G401 (cell line): ENCODE results near the gene RHBDD2. TPM values are rescaled to one million over a fixed set of nuclear protein-coding genes. Genes with fewer than 3 reads are reported as not detected.

Experiments used
- DNase-seq: peaks from one replicate; pipeline ENCODE4 v3.0.0-alpha.2; 2015; ENCODE audit warnings: low spot score
- in situ Hi-C: cut with HindIII; loops from 2 replicates; pipeline ENCODE4 v1.10.0; 2016; ENCODE audit warnings: low sequenced_read_pairs, mixed read lengths
- total RNA-seq: library from RNA; depleted of rRNA; stranded (reverse); fragments of >200 nt; shearing (Covaris generic); gene quantifications from 2 replicates; pipeline ENCODE4 v1.2.3, GENCODE V29; 2014

The RHBDD2 gene
- total RNA-seq, 1 experiment from 2014 or later = 27.0 TPM

DNA sequence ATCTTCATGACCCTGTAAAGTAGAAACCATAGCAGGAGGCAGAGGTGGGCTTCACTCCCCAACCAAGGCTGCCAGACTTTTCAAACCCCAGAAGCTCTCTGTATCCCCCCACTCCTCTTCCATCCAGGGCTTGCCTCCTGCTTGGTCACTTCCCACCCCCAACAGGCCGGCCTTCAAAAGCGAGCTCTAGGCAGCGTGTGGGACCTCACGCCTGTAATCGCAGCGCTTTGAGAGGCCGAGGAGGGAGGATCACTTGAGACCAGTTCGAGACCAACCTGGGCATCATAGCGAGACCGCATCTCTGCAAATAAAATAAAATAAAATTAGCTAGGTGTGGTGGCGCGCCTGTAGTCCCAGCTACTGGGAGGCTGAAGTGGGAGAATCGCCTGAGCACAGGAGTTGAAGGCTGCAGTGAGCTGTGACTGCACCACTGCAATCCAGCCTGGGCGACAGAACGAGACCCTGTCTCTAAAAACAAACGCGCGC is 35.4 kb downstream of the RHBDD2 start:
- in situ Hi-C loops = no loop called here
- no peak for DNase-seq

- in situ Hi-C loops = no loop called here
Measured at GRCh38 chr7:75914655-75915415, 36.0 kb downstream of the RHBDD2 start, which contains the start of gene POR. TSS of gene POR (plus strand) at chr7:75915155. CDS start at chr7:75954002, 38,847 bp downstream.

GRCh38 chr7:75915416-75916156 is 36.8 kb downstream of the RHBDD2 start:
- peak; percentile 46 for DNase-seq
- in situ Hi-C loops = no loop called here

More at GRCh38 chr7:75914655-75915415, 36.0 kb downstream of the RHBDD2 start, which contains the start of gene POR:
- DNase-seq = peak; percentile 91

DNA sequence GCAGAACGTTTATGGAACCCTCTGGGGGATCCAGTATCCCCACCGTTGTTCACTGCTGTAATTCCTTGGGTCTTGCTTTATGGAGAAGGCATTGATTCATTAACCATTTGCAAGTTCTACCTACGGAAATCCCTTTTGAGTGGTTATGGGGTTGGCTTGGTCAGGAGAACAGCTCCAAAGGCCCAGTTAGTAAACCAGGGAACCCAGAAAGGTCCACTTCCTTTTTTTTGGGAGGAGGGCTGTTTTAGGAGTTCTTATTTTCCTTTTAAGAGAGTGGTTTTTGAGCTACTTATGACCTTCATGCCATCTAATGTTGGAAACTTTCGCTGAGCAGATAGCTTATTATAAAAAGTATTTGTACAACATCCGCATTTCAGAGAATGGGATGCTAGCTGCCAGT is 37.4 kb downstream of the RHBDD2 start:
- DNase-seq = no peak
- in situ Hi-C loops = no loop called here

- in situ Hi-C loops = no loop called here
- DNase-seq = no peak
Measured at GRCh38 chr7:75916685-75917634, 38.1 kb downstream of the RHBDD2 start.

- DNase-seq = no peak
- in situ Hi-C loops = no loop called here
Measured at GRCh38 chr7:75920431-75921161, 41.8 kb downstream of the RHBDD2 start.

GRCh38 chr7:75921479-75921878 is 42.6 kb downstream of the RHBDD2 start:
- DNase-seq = no peak
- in situ Hi-C loops = no loop called here

GRCh38 chr7:75922966-75923603 is 44.3 kb downstream of the RHBDD2 start:
- in situ Hi-C loops = no loop called here
- DNase-seq = no peak

DNA sequence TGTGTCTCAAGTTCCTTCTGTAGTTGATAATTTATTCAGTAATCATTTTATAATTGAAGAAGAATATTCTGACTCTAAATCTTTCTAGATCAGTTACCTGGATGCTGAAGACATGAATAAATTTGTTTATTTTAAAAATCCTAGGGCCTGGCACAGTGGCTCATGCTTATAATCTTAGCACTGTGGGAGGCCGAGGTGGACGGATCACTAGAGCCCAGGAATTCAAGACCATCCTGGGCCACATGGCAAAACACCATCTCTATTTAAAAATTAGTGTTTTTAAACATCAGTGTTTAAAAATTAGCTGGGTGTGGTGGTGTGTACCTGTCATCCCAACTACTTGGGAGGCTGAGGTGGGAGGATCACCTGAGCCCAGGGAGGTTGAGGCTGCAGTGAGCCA is 45.4 kb downstream of the RHBDD2 start:
- in situ Hi-C loops = no loop called here
- no peak for DNase-seq

- in situ Hi-C loops = no loop called here
- no peak for DNase-seq
Measured at GRCh38 chr7:75924889-75925288, 46.1 kb downstream of the RHBDD2 start.

DNA sequence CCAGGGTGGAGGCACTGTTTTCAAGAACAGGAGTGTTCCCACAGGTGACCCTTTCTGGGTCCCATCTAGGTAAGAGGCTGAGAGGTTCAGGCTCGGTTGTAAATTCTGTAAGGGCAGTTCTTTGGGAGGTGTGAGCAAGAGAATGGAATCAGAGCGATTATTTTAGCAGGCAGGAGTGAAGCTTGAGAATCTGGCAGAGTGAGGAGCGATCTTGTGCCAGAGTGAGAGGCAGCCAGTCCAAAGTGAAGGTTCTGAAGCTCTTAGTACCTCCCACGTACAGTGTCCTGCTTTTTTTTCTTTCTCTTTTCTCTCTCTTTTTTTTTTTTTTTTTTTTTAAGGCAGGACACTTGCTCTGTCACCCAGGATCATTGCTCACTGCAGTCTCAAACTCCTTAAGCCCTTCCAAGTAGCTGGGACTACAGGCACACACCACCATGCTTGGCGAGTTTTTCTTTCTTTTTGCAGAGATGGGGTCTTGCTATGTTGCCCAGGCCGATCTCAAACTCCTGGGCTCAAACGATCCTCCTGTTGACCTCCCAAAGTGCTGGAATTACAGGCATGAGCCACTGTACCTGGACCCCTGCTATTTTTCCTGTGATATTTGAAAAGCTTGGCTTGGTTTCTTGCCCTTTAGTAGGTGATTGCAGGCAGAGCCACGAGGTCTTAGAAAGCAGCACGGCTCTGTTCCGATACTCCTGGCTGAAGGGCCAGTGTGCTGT is 47.0 kb downstream of the RHBDD2 start:
- in situ Hi-C loops = no loop called here
- peak; percentile 52 for DNase-seq

GRCh38 chr7:75928568-75928914 is 49.7 kb downstream of the RHBDD2 start:
- DNase-seq = no peak
- in situ Hi-C loops = no loop called here

DNA sequence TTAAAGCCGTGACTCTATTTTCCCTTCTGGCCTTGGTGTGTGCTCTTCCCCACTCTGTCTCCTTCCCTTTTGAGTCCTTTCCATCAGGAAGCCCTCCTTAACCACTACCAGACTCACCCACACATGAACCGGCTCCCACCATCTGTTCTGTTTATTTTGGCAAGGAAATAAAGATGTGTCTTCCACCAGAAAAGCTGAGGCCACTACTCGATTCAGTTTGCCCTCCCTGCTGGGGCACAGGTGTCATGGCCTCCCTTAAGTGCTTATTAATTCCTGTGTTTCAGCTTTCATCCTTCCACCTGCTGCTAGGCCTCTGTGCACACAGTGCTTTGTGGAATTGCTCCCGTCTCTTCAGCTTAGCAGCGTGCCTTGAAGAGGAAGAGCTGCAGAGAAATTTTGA is 52.8 kb downstream of the RHBDD2 start:
- DNase-seq = peak; percentile 95
- in situ Hi-C loops = no loop called here

DNA sequence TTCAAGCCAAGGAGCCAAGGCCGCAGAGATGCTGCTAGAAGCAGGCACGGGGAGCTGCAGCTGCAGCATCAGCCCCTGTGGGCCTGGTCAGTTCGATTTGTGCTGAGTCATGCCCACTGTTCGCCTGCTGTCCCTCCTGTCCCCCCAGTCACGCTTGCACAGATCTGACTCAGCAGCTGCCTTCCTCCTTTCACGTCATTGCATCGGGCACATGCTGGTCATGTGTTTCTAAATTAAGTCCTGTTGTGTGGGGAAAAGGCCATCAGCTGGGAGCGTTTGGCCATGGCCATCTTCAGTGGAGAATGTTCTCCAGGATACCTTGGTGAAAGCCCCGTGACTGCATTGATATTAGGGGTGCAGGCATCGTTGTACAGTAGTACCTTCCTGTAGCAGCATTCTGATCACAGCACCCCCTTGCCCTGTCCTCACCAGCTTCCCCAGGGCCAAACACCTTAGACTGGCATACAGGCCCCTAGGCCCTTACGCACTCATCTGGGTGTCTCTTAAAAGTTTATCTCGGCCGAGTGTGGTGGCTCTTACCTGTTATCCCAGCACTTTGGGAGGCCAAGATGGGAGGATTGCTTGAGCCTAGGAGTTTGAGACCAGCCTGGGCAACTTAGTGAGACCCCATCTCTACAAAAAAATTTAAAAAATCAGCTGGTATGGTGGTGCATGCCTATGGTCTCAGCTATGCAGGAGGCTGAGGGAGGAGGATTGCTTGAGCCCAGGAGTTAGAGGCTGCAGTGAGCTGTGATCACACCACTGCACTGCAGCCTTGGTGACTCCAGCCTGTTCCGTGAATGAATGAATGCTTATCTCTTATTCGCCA is 59.3 kb downstream of the RHBDD2 start:
- no peak for DNase-seq
- in situ Hi-C loops = no loop called here
